ENCODE measurements around the gene NTNG2. TPM values are rescaled to one million over a fixed set of nuclear protein-coding genes. Genes with fewer than 3 reads are reported as not detected.

NTNG2 gene
- total RNA-seq, 1 donor, result 2.4 TPM

DNA sequence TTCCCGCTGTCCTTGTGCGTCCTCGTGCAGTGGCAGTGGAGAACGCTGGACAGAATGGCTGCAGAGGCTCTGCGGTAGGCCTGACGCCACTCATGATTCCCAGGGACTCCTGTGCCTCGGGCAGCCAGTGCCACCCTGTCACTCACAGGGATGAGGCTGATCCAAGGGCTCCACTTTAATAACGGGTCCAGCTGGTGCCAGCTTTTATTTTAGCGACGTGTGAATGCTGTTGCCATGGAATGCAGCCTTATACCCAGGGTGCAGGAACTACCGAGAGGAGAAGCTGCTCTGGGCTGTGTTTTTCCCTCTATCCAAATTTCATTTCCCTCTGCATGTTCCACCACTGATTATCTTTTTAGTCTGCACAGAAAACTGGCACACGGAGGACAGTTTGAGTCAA, 15.8 kb upstream of the NTNG2 start:
- no peak for DNase-seq (ENCODE audit: low read depth)
- no peak overlapping the region for H3K4me3 ChIP-seq (ENCODE audit: low read depth, low read length)
- no peak for TF ChIP-seq CTCF (IDR thresholded peaks at IDR 0.05; ENCODE audit: insufficient read depth, low read length)

GRCh38 chr9:132146575-132146974, 15.3 kb upstream of the NTNG2 start:
- H3K4me3 ChIP-seq (ENCODE audit: low read depth, low read length), result no peak overlapping the region
- no peak for DNase-seq (ENCODE audit: low read depth)
- no peak for TF ChIP-seq CTCF (IDR thresholded peaks at IDR 0.05; ENCODE audit: insufficient read depth, low read length)

DNA sequence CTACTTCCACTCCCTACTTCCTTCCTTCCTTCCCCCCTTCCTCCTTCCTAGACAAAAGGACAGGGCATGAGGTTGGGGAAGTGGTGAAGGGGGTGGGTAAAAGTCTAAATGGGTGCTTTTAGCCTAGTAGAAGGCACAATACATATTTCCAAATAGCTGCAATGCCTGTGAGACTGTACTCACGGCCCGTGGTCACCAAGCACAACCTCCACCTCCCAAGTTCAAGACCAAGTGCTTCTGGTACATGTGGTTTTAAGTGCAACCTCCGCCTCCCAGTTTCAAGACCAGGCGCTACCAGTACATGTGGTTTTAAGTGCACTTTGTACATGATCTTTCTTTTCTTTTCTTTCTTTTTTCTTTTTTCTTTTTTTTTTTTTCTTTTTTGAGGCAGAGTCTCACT, 14.5 kb upstream of the NTNG2 start:
- TF ChIP-seq CTCF (IDR thresholded peaks at IDR 0.05; ENCODE audit: insufficient read depth, low read length), result no peak
- DNase-seq (ENCODE audit: low read depth), result no peak
- H3K4me3 ChIP-seq (ENCODE audit: low read depth, low read length), result no peak overlapping the region

- no peak for DNase-seq (ENCODE audit: low read depth)
- no peak overlapping the region for H3K4me3 ChIP-seq (ENCODE audit: low read depth, low read length)
These were observed 14.0 kb upstream of the NTNG2 start for GRCh38 chr9:132147839-132148238.

GRCh38 chr9:132150256-132150655, 11.6 kb upstream of the NTNG2 start:
- DNase-seq (ENCODE audit: low read depth), result no peak
- no peak overlapping the region for H3K4me3 ChIP-seq (ENCODE audit: low read depth, low read length)
- TF ChIP-seq CTCF (IDR thresholded peaks at IDR 0.05; ENCODE audit: insufficient read depth, low read length), result no peak

More at GRCh38 chr9:132147839-132148238, 14.0 kb upstream of the NTNG2 start:
- TF ChIP-seq CTCF (IDR thresholded peaks at IDR 0.05; ENCODE audit: insufficient read depth, low read length), result no peak

DNA sequence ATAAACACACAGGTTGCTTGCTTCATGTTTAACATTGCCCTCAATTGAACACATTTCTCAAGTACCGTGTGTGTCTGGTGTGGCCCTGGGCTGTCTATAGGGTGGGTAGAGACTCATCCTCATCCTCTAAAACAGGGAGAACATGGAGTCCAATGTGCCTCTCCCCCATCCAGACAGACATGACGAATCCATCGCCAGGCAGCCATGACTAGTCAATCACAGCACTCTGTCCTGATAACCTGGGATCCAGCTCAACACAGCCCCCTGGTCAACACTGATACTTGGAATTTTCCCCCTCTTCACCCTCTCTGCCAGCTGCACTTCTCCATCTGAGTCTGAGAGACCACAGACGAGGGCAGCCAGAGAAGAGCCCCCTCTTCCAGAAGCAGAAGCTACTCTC, 10.7 kb upstream of the NTNG2 start:
- no peak overlapping the region for H3K4me3 ChIP-seq (ENCODE audit: low read depth, low read length)
- DNase-seq (ENCODE audit: low read depth), result no peak
- no peak for TF ChIP-seq CTCF (IDR thresholded peaks at IDR 0.05; ENCODE audit: insufficient read depth, low read length)

DNA sequence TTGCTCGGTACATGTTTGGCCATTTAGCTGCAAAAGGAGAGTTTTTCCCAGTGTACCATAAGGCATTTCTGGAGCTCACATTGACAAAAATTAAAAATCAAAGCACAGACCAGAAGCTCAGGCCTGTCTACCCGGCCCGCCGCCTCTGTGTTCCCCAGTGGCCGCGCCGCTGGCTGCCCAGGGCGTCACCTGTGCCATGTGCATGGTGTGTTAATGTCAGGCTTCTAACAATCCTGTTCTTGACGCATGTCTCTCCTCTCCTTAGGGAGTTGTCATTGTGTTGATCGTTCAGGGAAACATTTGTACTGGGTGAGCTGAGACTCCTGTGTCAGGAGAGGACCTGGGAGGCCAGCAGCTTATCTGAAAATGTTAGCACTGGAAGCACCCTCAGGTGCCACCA, 9.6 kb upstream of the NTNG2 start:
- TF ChIP-seq CTCF (IDR thresholded peaks at IDR 0.05; ENCODE audit: insufficient read depth, low read length), result no peak
- no peak for DNase-seq (ENCODE audit: low read depth)
- H3K4me3 ChIP-seq (ENCODE audit: low read depth, low read length), result no peak overlapping the region
